ENCODE data around the gene PRSS21. TPM values are rescaled to one million over a fixed set of nuclear protein-coding genes. Genes with fewer than 3 reads are reported as not detected.

The PRSS21 gene
- total RNA-seq, 4 donors from 2014 or later, result 1.5 TPM; not detected in 3

DNA sequence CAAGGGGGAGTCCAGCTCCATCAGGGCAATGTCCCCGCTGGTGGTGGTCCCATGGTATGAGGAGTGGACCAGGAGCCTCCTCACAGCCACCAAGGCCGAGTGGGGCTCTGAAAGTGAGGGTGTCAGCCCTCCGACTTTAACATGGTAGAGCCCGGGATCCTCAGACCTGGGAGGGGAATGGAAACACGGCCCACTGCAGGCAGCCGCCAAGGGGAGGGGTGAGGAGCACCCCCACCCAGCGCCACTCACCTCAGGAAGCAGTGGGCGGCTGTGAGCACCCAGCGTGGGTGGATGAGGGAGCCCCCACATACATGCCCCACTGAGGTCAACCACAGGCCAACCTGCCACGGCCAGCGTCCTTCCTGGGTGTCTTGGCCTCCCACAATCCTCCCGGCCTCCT, 23.9 kb downstream of the PRSS21 start:
- DNase-seq, result no peak
- H3K9me3 ChIP-seq, result no peaks in the 10 kb centered on the region
- TF ChIP-seq, protein P1, sequence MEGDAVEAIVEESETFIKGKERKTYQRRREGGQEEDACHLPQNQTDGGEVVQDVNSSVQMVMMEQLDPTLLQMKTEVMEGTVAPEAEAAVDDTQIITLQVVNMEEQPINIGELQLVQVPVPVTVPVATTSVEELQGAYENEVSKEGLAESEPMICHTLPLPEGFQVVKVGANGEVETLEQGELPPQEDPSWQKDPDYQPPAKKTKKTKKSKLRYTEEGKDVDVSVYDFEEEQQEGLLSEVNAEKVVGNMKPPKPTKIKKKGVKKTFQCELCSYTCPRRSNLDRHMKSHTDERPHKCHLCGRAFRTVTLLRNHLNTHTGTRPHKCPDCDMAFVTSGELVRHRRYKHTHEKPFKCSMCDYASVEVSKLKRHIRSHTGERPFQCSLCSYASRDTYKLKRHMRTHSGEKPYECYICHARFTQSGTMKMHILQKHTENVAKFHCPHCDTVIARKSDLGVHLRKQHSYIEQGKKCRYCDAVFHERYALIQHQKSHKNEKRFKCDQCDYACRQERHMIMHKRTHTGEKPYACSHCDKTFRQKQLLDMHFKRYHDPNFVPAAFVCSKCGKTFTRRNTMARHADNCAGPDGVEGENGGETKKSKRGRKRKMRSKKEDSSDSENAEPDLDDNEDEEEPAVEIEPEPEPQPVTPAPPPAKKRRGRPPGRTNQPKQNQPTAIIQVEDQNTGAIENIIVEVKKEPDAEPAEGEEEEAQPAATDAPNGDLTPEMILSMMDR (IDR thresholded peaks at IDR 0.05), result no peak
- no peak for TF ChIP-seq POLR2A (IDR thresholded peaks at IDR 0.05)
- H3K27ac ChIP-seq, result no peak overlapping the region
- intact Hi-C loops (cut with DNase I), result no loop called here
- H3K27me3 ChIP-seq, result peaks cover 0 to 30% (median 0%) of the 10 kb centered on the region in 4 donors
- 86 to 100% methylated on average over 1 to 3 of the region's 12 CpGs for WGBS, 2 donors
- H3K4me1 ChIP-seq, result peaks cover 0 to 21% (median 17%) of the 10 kb centered on the region in 3 donors
- H3K36me3 ChIP-seq, result no peaks in the 10 kb centered on the region
- H3K4me3 ChIP-seq, result no peak overlapping the region

DNA sequence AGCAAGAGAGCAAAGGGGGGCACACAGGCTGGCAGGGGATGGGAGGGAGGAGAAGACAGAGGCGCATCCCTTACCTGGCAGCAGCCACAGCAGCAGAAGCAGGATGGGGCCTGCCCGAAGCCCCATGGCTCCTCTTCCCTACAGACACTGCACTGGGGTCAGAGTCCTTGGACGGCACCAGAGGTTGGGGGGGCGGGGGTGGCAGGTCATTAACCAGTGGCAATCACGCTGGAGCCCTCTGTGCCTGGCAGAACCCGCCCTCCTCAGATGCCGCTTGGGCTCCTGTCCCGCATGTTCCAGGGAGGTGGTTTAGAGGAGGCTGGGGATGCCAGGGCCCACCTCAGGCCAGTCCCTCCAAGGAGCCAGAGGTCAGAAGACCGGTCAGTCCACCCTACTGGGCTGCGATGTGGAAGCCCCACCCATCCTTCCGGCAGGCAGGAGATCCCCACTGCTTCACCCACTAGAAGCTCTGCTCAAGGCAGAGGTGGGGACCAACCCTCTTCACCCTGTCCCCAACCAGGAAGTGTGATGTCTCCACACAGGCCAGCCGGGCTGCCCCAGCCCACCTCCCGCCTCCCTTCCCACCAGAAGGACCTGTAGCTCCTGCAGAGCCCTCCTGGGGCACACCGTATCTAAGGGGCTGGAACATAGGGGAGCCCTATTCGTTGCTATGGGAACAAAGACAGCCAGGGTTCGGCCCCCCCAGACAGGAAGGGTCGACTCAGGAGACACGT, 24.7 kb downstream of the PRSS21 start:
- H3K36me3 ChIP-seq, result no peaks in the 10 kb centered on the region
- H3K4me1 ChIP-seq, result peaks cover 0 to 12% (median 9%) of the 10 kb centered on the region in 3 donors
- DNase-seq, result no peak
- peaks cover 0 to 24% (median 0%) of the 10 kb centered on the region in 4 donors for H3K27me3 ChIP-seq
- peak overlapping the region in 2 of 4 donors; percentile 32 to 53 for H3K4me3 ChIP-seq
- H3K27ac ChIP-seq, result peak overlapping the region in 1 of 4 donors; percentile 49
- intact Hi-C loops (cut with DNase I), result no loop called here
- TF ChIP-seq, protein P1 (IDR thresholded peaks at IDR 0.05), result no peak
- TF ChIP-seq POLR2A (IDR thresholded peaks at IDR 0.05), result no peak
- WGBS, 2 donors, result 98% methylated on average over 5 of the region's 18 CpGs; no CpG with 5 or more reads in 1 of the 2 donors
- H3K9me3 ChIP-seq, result no peaks in the 10 kb centered on the region

DNA sequence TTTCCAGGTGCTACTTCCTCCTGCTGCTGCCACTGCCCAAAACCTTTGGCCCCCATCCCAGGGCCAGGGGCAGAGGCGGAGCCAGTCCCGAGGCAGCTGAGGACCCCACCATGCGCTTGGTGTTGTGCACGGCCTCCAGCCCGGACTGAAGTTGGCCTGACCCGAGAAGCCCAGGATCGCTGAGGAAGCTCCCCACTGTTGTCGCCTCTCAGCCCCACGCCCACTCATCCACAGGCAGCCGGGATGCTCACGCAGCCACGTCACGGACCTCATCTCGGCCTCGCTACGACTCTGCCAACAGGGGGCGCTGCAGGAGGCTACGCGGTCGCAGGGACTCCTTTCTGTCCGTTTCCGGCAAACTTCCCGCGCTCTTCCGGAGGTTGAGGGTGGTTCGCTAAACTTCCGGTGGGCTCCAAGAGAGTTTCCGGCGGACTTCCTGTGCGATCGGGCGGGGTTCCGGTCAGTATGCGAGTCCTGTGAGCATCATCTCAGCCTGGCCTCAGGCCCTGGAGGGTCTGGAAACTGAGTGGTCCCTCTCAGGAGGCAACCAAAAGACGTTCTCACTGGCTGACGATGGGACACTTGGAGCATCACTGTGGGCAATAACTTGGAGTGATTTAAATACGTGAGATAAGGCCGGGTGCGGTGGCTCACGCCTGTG, 25.4 kb downstream of the PRSS21 start:
- peaks cover 0 to 12% (median 9%) of the 10 kb centered on the region in 3 donors for H3K4me1 ChIP-seq
- H3K4me3 ChIP-seq, result peak overlapping the region in 2 of 4 donors; percentile 32 to 53
- intact Hi-C loops (cut with DNase I), result no loop called here
- WGBS, 2 donors, result 40 to 58% methylated on average over 1 to 22 of the region's 40 CpGs
- DNase-seq, result no peak
- peak overlapping the region in 1 of 4 donors; percentile 49 for H3K27ac ChIP-seq
- no peaks in the 10 kb centered on the region for H3K9me3 ChIP-seq
- peaks cover 0 to 22% (median 0%) of the 10 kb centered on the region in 4 donors for H3K27me3 ChIP-seq
- H3K36me3 ChIP-seq, result no peaks in the 10 kb centered on the region
- TF ChIP-seq, protein P1 (IDR thresholded peaks at IDR 0.05), result peak in 5 of 6 experiments; percentile 38 to 56 (median 53)
- no peak for TF ChIP-seq POLR2A (IDR thresholded peaks at IDR 0.05)

DNA sequence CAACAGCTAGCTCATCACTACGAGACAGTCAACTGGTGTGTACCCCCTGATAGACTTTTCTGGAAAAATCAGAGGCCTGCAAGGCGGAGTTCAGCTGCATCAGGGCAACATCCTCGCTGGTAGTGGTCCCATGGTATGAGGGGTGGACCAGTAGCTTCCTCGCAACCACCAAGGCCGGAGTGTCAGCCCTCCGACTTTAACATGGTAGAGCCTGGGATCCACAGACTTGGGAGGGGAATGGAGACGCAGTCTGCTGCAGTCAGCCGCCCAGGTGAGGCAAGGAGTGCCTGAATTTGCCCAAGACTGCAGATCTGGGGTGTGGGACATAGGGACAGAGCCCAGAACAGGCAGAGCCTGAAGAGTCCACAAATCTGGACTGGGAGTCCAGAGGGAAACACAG, 26.5 kb downstream of the PRSS21 start:
- Histone ChIP-seq H3K36me3 (no peaks in the 10 kb centered on the region), H3K9me3 (no peaks in the 10 kb centered on the region), H3K27ac (no peak overlapping the region), H3K27me3 (peaks cover 0 to 25% (median 0%) of the 10 kb centered on the region in 4 donors), H3K4me1 (peaks cover 0 to 12% (median 9%) of the 10 kb centered on the region in 3 donors), H3K4me3 (no peak overlapping the region)
- TF ChIP-seq, protein P1 (IDR thresholded peaks at IDR 0.05), result no peak
- no peak for TF ChIP-seq POLR2A (IDR thresholded peaks at IDR 0.05)
- intact Hi-C loops (cut with DNase I), result no loop called here
- WGBS, 2 donors, result 82 to 90% methylated on average over 2 to 7 of the region's 8 CpGs
- no peak for DNase-seq

DNA sequence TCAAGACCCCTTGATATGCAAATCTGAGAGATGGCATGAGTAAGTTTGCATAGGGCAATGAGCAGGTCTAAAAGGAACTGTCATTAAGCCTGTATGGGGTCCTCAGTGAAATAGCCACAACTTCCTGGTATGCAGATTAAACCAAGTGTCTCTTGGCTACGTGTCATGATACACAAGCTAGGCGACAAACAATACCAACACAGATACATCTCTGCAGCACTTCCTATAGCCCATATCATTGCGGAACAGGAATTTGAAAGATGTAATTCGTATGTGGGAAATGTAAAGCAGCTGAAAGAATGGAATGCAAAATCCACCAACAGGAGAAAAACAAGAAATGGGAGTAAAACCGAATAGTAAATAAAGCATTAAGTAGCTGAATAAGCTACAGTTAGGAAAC, 28.1 kb downstream of the PRSS21 start:
- intact Hi-C loops (cut with DNase I), result no loop called here
- Histone ChIP-seq H3K27me3 (peaks cover 0 to 34% (median 0%) of the 10 kb centered on the region in 4 donors), H3K27ac (no peak overlapping the region), H3K36me3 (no peaks in the 10 kb centered on the region), H3K9me3 (no peaks in the 10 kb centered on the region), H3K4me1 (peaks cover 0 to 12% (median 9%) of the 10 kb centered on the region in 3 donors), H3K4me3 (no peak overlapping the region)
- no peak for DNase-seq
- WGBS, 2 donors, result 73 to 87% methylated on average over 5 of the region's 5 CpGs
- TF ChIP-seq, protein P1 (IDR thresholded peaks at IDR 0.05), result no peak
- TF ChIP-seq POLR2A (IDR thresholded peaks at IDR 0.05), result no peak
